PC-9 (cell line): ENCODE measurements around the gene SCARB1. TPM values are rescaled to one million over a fixed set of nuclear protein-coding genes. Genes with fewer than 3 reads are reported as not detected.

Experiments used
- BruUV-seq: library from RNA; stranded (reverse); fragments of 400-500 nt; replicated peaks from 2 replicates; lab custom pipeline; 2021; lab: Mats Ljungman, UMichigan
- CTCF ChIA-PET: fragments of 300-600 bp; sonication (Branson Sonifier 250); formaldehyde crosslinking; loops from one replicate; lab custom pipeline; 2022; ENCODE audit warnings: antibody characterized with exemption; lab: Charles Lee
- POLR2A ChIA-PET: fragments of 300-600 bp; sonication (Branson Sonifier 250); formaldehyde crosslinking; loops from one replicate; lab custom pipeline; 2022; ENCODE audit warnings: antibody characterized with exemption; ENCODE audit not compliant: unreplicated experiment; lab: Charles Lee
- DNase-seq, 2 experiments: peaks; one replicate each; pipeline versions ENCODE4 v3.0.0 to v3.0.0-alpha.2; 2015 to 2022; ENCODE audit warnings: mixed read lengths in 1 of 2
- H2AFZ ChIP-seq: fragments of 200-600 bp; sonication (generic); 2 replicates; pipeline ENCODE4 v1.8.1; 2017; ENCODE audit warnings: antibody characterized with exemption
- H3F3A ChIP-seq: fragments of 200-600 bp; sonication (generic); 2 replicates; pipeline ENCODE4 v1.8.1; 2017; ENCODE audit warnings: antibody characterized with exemption, mild to moderate bottlenecking, low read depth; ENCODE audit not compliant: insufficient read depth
- H3K27ac ChIP-seq: fragments of 200-600 bp; sonication (generic); 2 replicates; pipeline ENCODE4 v1.6.1; 2016; ENCODE audit warnings: mixed run types
- H3K27me3 ChIP-seq: fragments of 200-600 bp; sonication (generic); 2 replicates; pipeline ENCODE4 v1.6.1; 2016; ENCODE audit warnings: low read depth, mixed run types; ENCODE audit not compliant: insufficient read depth
- H3K36me3 ChIP-seq: fragments of 200-600 bp; sonication (generic); 2 replicates; pipeline ENCODE4 v1.6.1; 2016; ENCODE audit warnings: low read depth, mixed run types
- H3K4me1 ChIP-seq: fragments of 200-600 bp; sonication (generic); replicated peaks from 2 replicates; pipeline ENCODE4 v1.6.1; 2016; ENCODE audit warnings: mixed run types; ENCODE audit not compliant: insufficient read depth
- H3K4me2 ChIP-seq: fragments of 200-600 bp; sonication (generic); 2 replicates; pipeline ENCODE4 v1.6.1; 2017; ENCODE audit warnings: mixed run types
- H3K4me3 ChIP-seq: fragments of 200-600 bp; sonication (generic); 2 replicates; pipeline ENCODE4 v1.6.1; 2016; ENCODE audit warnings: mixed run types
- H3K79me2 ChIP-seq: fragments of 200-600 bp; sonication (generic); 2 replicates; pipeline ENCODE4 v1.6.1; 2017; ENCODE audit warnings: low read depth, mixed run types
- H3K9me2 ChIP-seq: fragments of 200-600 bp; sonication (generic); 2 replicates; pipeline ENCODE4 v1.8.1; 2017; ENCODE audit warnings: mild to moderate bottlenecking; ENCODE audit not compliant: insufficient read depth
- H3K9me3 ChIP-seq: fragments of 200-600 bp; sonication (generic); 2 replicates; pipeline ENCODE4 v1.8.1; 2016; ENCODE audit warnings: low read depth; ENCODE audit not compliant: insufficient read depth
- H4K20me1 ChIP-seq: fragments of 200-600 bp; sonication (generic); 2 replicates; pipeline ENCODE4 v1.8.1; 2017; ENCODE audit not compliant: insufficient read depth
- EZH2 ChIP-seq: fragments of 200-600 bp; sonication (generic); IDR thresholded peaks from 2 replicates; pipeline ENCODE4 v1.8.0; 2017; ENCODE audit warnings: antibody characterized with exemption, low read depth
- intact Hi-C: fragments of 100-400 bp; cut with micrococcal nuclease; formaldehyde crosslinking; loops from one replicate; pipeline ENCODE4 v1.10.0; 2022; ENCODE audit not compliant: unreplicated experiment
- total RNA-seq: library from RNA; stranded (reverse); gene quantifications from 2 replicates; pipeline ENCODE4 v1.2.3, GENCODE V29; 2021
- TF ChIP-seq, protein P1 (sequence below): fragments of 200-600 bp; sonication (generic); conservative IDR thresholded peaks from 2 replicates; pipeline ENCODE4 v1.6.1; 2017; ENCODE audit warnings: mixed run types, antibody characterized with exemption, mild to moderate bottlenecking, moderate library complexity

Gene SCARB1
- total RNA-seq, 1 experiment from 2014 or later: 49.6 TPM

DNA sequence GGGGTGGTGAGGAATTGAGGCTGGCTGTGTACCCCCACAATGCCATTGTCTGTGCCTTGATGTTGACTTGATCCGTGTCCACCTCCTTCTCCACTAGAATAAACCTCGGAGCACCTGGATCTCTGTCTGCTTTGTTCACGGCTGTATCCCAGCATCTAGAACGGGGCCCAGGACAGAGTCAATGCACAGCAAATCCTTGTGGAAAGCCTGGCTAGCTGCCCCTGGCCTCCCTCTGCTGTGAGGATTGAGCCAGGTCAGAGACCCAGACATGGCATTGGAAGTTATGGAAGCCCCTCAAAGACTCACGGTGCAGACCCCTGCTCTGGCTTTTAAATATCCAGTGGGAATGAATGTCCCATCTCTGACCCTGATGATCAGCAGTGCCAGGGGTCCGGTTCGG lies 109.2 kb downstream of the SCARB1 start:
- H3K4me1 ChIP-seq: no peaks in the 10 kb centered on the region
- H3K4me3 ChIP-seq: no peak overlapping the region
- ChIA-PET POLR2A (no interaction called here), CTCF (no interaction called here)
- intact Hi-C loops: no loop called here
- peaks cover 4% of the 10 kb centered on the region; the same call in 1 of the 2 replicates for H3F3A ChIP-seq
- DNase-seq: no peak
- H3K27me3 ChIP-seq: no peaks in the 10 kb centered on the region
- H4K20me1 ChIP-seq: no peaks in the 10 kb centered on the region
- H3K79me2 ChIP-seq: no peaks in the 10 kb centered on the region
- H3K9me2 ChIP-seq: no peaks in the 10 kb centered on the region
- BruUV-seq: no TSS peak
- no peak overlapping the region for H3K27ac ChIP-seq
- TF ChIP-seq EZH2: no peak
- TF ChIP-seq, protein P1, sequence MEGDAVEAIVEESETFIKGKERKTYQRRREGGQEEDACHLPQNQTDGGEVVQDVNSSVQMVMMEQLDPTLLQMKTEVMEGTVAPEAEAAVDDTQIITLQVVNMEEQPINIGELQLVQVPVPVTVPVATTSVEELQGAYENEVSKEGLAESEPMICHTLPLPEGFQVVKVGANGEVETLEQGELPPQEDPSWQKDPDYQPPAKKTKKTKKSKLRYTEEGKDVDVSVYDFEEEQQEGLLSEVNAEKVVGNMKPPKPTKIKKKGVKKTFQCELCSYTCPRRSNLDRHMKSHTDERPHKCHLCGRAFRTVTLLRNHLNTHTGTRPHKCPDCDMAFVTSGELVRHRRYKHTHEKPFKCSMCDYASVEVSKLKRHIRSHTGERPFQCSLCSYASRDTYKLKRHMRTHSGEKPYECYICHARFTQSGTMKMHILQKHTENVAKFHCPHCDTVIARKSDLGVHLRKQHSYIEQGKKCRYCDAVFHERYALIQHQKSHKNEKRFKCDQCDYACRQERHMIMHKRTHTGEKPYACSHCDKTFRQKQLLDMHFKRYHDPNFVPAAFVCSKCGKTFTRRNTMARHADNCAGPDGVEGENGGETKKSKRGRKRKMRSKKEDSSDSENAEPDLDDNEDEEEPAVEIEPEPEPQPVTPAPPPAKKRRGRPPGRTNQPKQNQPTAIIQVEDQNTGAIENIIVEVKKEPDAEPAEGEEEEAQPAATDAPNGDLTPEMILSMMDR: no peak
- no peaks in the 10 kb centered on the region for H3K36me3 ChIP-seq
- no peak overlapping the region for H2AFZ ChIP-seq
- H3K4me2 ChIP-seq: no peak overlapping the region
- H3K9me3 ChIP-seq: no peaks in the 10 kb centered on the region

DNA sequence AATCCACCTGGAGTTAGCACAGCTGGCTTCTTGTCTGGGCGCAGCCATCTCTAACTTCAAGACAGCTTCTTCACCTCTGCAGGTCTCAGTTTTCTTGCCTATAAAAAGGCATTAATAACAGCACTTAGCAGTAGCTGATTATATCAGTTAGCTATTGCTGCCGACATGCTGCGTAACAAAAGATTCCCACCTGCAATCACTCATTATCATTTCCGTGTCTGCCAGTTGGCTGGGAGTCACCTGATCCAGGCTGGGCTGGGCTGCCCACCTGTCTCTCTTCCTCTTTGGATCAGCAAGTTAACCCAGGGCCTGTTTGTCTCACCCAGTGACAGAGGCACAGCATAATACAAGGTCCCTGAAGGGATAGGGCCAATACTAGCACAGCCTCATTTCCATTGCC lies 109.7 kb downstream of the SCARB1 start:
- Histone ChIP-seq H3K27me3 (no peaks in the 10 kb centered on the region), H3K27ac (no peak overlapping the region)
- POLR2A ChIA-PET: no interaction called here

DNA sequence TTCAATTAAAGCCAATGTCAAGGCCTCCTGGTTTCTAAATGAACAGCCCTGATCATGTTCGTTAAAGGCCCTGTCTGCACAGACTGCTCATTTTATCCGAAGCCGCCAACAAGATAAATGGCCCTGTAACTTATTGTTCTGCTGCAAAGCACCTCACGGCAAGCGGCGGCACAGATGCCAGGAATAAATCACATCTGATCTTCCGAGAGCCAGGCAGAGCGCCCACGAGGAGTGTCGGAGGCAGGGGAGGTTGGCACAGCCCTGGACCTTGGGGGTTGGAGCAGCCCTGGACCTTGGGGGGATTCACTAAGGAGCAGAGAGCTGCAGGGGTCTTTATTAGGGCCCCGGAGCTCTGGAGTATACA lies 110.5 kb downstream of the SCARB1 start:
- POLR2A ChIA-PET: no interaction called here
- no peak overlapping the region for H3K27ac ChIP-seq
- H3K9me3 ChIP-seq: no peaks in the 10 kb centered on the region
- CTCF ChIA-PET: interaction anchor here (0.6 kb wide), 1 partner anchor 576 kb away, joined by 7 read pairs; no protein-coding TSS in a partner anchor
- no peak overlapping the region for H3K4me3 ChIP-seq
- peaks cover under 1% of the 10 kb centered on the region; the same call in 1 of the 2 replicates for H3K4me1 ChIP-seq
- H3K4me2 ChIP-seq: no peak overlapping the region
- intact Hi-C loops: no loop called here
- no peaks in the 10 kb centered on the region for H3K9me2 ChIP-seq
- H3K27me3 ChIP-seq: no peaks in the 10 kb centered on the region
- H3F3A ChIP-seq: peaks cover 7% of the 10 kb centered on the region; the same call in 1 of the 2 replicates
- no peak for DNase-seq
- H3K79me2 ChIP-seq: no peaks in the 10 kb centered on the region
- H4K20me1 ChIP-seq: no peaks in the 10 kb centered on the region
- TF ChIP-seq, protein P1: no peak
- no peak for TF ChIP-seq EZH2
- BruUV-seq: no TSS peak
- no peaks in the 10 kb centered on the region for H3K36me3 ChIP-seq
- H2AFZ ChIP-seq: no peak overlapping the region

More for the DNA sequence above, 109.7 kb downstream of the SCARB1 start:
- DNase-seq: no peak
- Histone ChIP-seq H3K36me3 (no peaks in the 10 kb centered on the region), H3K4me1 (no peaks in the 10 kb centered on the region), H3K9me2 (no peaks in the 10 kb centered on the region), H3K9me3 (no peaks in the 10 kb centered on the region), H3K4me3 (no peak overlapping the region), H3K4me2 (no peak overlapping the region), H2AFZ (no peak overlapping the region), H3K79me2 (no peaks in the 10 kb centered on the region), H4K20me1 (no peaks in the 10 kb centered on the region), H3F3A (peaks cover 4% of the 10 kb centered on the region; the same call in 1 of the 2 replicates)
- intact Hi-C loops: no loop called here
- CTCF ChIA-PET: interaction anchor here (0.6 kb wide), 1 partner anchor 577 kb away, joined by 7 read pairs; no protein-coding TSS in a partner anchor
- BruUV-seq: no TSS peak
- TF ChIP-seq, protein P1: no peak
- TF ChIP-seq EZH2: no peak
